GM13976 (cell line): ENCODE data around the gene NCAM1.

Source experiments
- DNase-seq: peaks from one replicate; pipeline ENCODE4 v3.0.0; 2012; ENCODE audit warnings: low spot score
- CTCF ChIP-seq: IDR thresholded peaks from 2 replicates; pipeline ENCODE4 v1.5.1; 2012; ENCODE audit warnings: borderline replicate concordance, mild to moderate bottlenecking; ENCODE audit not compliant: insufficient read depth; ENCODE audit errors: extremely low read depth, missing control alignments, control extremely low read depth
- in situ Hi-C: fragments of 300-500 bp; cut with MboI; formaldehyde crosslinking; loops from one replicate; pipeline ENCODE4 v1.12.0; 2022; ENCODE audit warnings: low sequenced_read_pairs, mixed read lengths, inconsistent platforms; ENCODE audit not compliant: unreplicated experiment

NCAM1 gene

GRCh38 chr11:113242060-113242459 is 280.8 kb downstream of the NCAM1 start:
- no peak for TF ChIP-seq CTCF
- in situ Hi-C loops = no loop called here
- DNase-seq = no peak

DNA sequence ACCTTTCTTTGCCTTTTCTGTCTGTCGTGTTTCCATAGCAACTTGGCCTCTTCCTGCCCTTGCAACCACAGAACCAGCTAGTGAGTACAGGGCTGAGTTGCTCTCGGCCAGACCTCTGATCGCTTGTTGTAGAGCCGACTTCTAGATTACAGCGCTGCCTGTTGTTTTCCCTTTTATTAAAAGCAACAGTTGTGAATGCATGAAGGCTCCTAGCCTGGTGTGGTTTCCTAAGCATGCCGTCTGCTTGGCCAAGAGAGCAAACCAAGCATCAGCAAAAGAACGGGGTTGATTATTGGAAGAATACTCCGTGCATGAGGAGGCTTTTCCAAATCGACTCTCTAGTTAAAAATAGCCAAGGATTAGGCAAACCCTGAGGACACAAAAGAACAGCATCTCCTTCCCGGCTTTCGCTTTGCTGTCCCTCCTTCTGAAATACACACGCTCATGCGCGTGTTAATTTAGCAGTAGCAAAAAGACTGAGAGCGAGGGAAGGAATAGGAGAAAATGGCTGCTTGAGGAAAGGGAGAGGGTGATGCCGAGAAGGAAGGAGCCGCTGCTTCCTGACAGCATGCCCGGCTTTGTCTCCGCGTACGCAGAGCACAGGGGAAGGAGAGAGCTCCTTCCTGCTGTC is 281.7 kb downstream of the NCAM1 start:
- DNase-seq = no peak
- in situ Hi-C loops = no loop called here
- TF ChIP-seq CTCF = no peak

GRCh38 chr11:113243696-113244095 is 282.5 kb downstream of the NCAM1 start:
- in situ Hi-C loops = no loop called here
- no peak for TF ChIP-seq CTCF
- DNase-seq = no peak

- in situ Hi-C loops = no loop called here
- TF ChIP-seq CTCF = no peak
Measured at GRCh38 chr11:113245216-113245615, 284.0 kb downstream of the NCAM1 start.

DNA sequence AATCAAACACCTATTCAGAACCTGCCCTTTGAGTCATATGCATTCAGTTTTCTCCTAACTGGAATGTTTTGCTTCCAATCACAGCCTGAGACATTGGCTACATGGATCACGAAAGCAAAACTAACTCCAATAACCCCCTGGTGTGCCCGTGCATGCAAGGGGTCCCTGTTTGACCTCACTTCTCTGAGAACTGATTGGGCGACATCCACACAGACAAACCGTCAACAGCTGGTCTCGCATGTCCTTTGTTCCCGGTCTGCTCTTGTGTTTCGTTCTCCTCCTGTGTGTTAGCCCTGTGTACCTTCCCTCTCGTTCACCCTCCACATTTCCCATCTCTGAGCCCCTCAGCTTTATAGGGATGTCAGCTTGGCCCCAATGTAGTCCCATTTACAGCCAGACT is 286.0 kb downstream of the NCAM1 start:
- DNase-seq = no peak
- in situ Hi-C loops = no loop called here
- no peak for TF ChIP-seq CTCF

More at GRCh38 chr11:113245216-113245615, 284.0 kb downstream of the NCAM1 start:
- no peak for DNase-seq

DNA sequence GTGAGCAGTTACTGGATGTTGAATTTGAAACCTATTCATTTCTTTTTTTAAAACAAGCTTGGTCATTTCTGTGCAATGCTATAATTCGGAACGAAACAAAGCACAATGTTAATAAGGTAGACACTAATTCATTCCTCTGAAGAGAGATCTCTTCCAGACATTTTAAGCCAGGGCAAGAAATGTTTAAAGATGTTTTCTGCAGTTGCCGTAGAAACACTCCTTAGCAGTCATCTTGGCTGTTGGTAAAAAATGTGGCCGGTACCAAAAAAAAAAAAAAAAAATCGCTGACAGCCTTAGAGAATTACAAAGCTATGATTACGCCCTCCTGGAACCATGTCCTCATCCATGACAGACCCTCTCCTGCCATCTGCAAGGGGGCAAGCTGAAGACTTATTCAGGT is 286.7 kb downstream of the NCAM1 start:
- in situ Hi-C loops = no loop called here
- TF ChIP-seq CTCF = no peak
- DNase-seq = no peak
